Measurements from ENCODE around the gene HGD. TPM values are rescaled to one million over a fixed set of nuclear protein-coding genes. Genes with fewer than 3 reads are reported as not detected.
"Not testable (repeated sequence)": the region's sequence is repeated elsewhere in the genome, so short reads cannot be mapped to it uniquely, and the experiment has no call there.

Gene HGD
- 0.27 to 0.40 TPM in 2 of 3 replicates, not detected in the other for total RNA-seq
- long read RNA-seq = 0 reads

DNA sequence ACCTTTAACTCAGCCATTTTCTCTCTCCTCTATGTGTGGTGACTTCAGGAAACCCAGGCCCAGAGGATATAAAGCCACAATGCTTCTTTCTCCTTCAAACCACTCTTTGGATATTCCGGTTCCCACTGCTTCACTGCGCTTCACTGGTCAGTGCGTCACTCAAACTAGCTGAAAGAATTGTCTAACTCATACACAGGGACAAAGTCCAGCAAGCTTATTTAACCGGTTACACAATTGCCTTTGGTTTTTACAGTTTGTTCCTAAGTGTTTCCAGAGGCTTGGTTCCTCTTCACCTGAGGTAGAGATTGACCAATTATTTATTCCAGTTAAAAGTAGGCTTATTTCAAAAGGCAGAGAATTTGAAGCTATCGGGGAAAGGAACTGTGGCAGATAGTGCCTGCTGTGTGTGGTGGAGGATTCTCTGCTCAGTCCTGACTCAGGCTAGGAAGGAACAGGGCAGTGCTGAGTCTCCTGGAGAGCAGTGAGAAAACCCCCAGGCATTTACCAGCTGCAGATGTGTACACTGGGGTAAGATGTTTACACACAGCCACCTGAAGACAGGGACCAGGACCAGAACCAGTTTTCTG lies at the start of gene HGD:
HGD (minus strand) TSS at position 145 of the 587 bp plus-strand sequence; CDS start at position 17, 128 bp downstream.
- H3K27ac Mint-ChIP-seq (ENCODE audit: unreplicated experiment) = no peak within 1 kb of the TSS
- no peaks in the 10 kb centered on the region for H3K27me3 Mint-ChIP-seq (ENCODE audit: low read depth)
- H3K9me3 Mint-ChIP-seq (ENCODE audit: low read depth) = peaks cover 10% of the 10 kb centered on the region
- H3K4me3 Mint-ChIP-seq (ENCODE audit: unreplicated experiment) = no peak within 1 kb of the TSS
- no peak for DNase-seq (ENCODE audit: low spot score)
- H3K4me1 Mint-ChIP-seq (ENCODE audit: low read depth) = peaks cover 20% of the 10 kb centered on the region
- no peak for TF ChIP-seq CTCF (IDR thresholded peaks at IDR 0.05)
- H3K36me3 Mint-ChIP-seq (ENCODE audit: low read depth) = no peaks in the 10 kb centered on the region

- Mint-ChIP-seq H3K27me3 (ENCODE audit: low read depth) (no peaks in the 10 kb centered on the region), H3K9me3 (ENCODE audit: low read depth) (peaks cover 11% of the 10 kb centered on the region), H3K4me1 (ENCODE audit: low read depth) (no peaks in the 10 kb centered on the region), H3K27ac (ENCODE audit: unreplicated experiment) (no peak overlapping the region), H3K4me3 (ENCODE audit: unreplicated experiment) (no peak overlapping the region), H3K36me3 (ENCODE audit: low read depth) (peaks cover 12% of the 10 kb centered on the region)
- TF ChIP-seq CTCF (IDR thresholded peaks at IDR 0.05) = no peak
- DNase-seq (ENCODE audit: low spot score) = no peak
Observed at GRCh38 chr3:120730576-120731542, 48.8 kb upstream of the HGD start.

- no peaks in the 10 kb centered on the region for H3K4me1 Mint-ChIP-seq (ENCODE audit: low read depth)
- H3K27me3 Mint-ChIP-seq (ENCODE audit: low read depth) = no peaks in the 10 kb centered on the region
- no peak for DNase-seq (ENCODE audit: low spot score)
- TF ChIP-seq CTCF (IDR thresholded peaks at IDR 0.05) = no peak
- H3K27ac Mint-ChIP-seq (ENCODE audit: unreplicated experiment) = no peak overlapping the region
- H3K9me3 Mint-ChIP-seq (ENCODE audit: low read depth) = peaks cover 4% of the 10 kb centered on the region
- peaks cover 8% of the 10 kb centered on the region for H3K36me3 Mint-ChIP-seq (ENCODE audit: low read depth)
- H3K4me3 Mint-ChIP-seq (ENCODE audit: unreplicated experiment) = no peak overlapping the region
Observed at GRCh38 chr3:120726791-120727190, 44.8 kb upstream of the HGD start.

- not testable (repeated sequence) for H3K27ac Mint-ChIP-seq (ENCODE audit: unreplicated experiment); H3K4me1 Mint-ChIP-seq (ENCODE audit: low read depth); H3K4me3 Mint-ChIP-seq (ENCODE audit: unreplicated experiment); H3K9me3 Mint-ChIP-seq (ENCODE audit: low read depth); H3K27me3 Mint-ChIP-seq (ENCODE audit: low read depth); DNase-seq (ENCODE audit: low spot score); H3K36me3 Mint-ChIP-seq (ENCODE audit: low read depth)
Observed at GRCh38 chr3:120719167-120719834, 37.3 kb upstream of the HGD start.

DNA sequence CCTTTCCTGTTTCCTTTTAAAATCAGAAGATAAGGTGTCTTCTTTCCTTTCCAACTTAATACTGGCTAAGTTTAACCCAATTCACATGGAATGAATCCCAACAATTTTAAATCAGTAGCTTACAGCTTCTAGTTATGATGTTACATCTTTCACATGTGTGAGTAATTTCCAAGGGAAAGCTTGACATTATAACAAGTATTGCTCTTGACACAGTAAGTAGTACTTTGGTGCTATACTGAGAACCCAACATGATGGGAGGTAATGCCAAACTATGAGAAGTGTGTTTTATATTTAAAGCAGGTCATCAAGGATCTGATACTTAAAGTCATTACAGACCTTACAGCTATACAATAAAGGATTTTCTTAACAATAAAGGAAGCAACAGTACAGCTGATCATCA lies 31.2 kb upstream of the HGD start:
- Mint-ChIP-seq H3K27ac (ENCODE audit: unreplicated experiment) (no peak overlapping the region), H3K4me3 (ENCODE audit: unreplicated experiment) (no peak overlapping the region), H3K9me3 (ENCODE audit: low read depth) (no peaks in the 10 kb centered on the region), H3K4me1 (ENCODE audit: low read depth) (no peaks in the 10 kb centered on the region), H3K36me3 (ENCODE audit: low read depth) (no peaks in the 10 kb centered on the region), H3K27me3 (ENCODE audit: low read depth) (no peaks in the 10 kb centered on the region)
- no peak for DNase-seq (ENCODE audit: low spot score)
- TF ChIP-seq CTCF (IDR thresholded peaks at IDR 0.05) = no peak

All from chondrocyte (in vitro differentiated cells).